Activated T-cell treated with anti-CD3 and anti-CD28 coated beads, Interleukin-2, amount 50 U/mL, for 1 hour (primary cell): Measurements from ENCODE around the gene PMCH.
"Not testable (repeated sequence)": the region's sequence is repeated elsewhere in the genome, so short reads cannot be mapped to it uniquely, and the experiment has no call there.

ENCODE experiments used
- DNase-seq: peaks from one replicate; pipeline ENCODE4 v3.0.0-alpha.2; 2020

The PMCH gene, protein sequence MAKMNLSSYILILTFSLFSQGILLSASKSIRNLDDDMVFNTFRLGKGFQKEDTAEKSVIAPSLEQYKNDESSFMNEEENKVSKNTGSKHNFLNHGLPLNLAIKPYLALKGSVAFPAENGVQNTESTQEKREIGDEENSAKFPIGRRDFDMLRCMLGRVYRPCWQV

GRCh38 chr12:102197789-102198188 lies at the start of gene PMCH:
Gene PMCH, minus strand, starts transcription at chr12:102197833. Its CDS starts 63 bp downstream, at chr12:102197770.
- no peak for DNase-seq

- not testable (repeated sequence) for DNase-seq
Observed at GRCh38 chr12:102240859-102241258, 43.2 kb upstream of the PMCH start.

DNA sequence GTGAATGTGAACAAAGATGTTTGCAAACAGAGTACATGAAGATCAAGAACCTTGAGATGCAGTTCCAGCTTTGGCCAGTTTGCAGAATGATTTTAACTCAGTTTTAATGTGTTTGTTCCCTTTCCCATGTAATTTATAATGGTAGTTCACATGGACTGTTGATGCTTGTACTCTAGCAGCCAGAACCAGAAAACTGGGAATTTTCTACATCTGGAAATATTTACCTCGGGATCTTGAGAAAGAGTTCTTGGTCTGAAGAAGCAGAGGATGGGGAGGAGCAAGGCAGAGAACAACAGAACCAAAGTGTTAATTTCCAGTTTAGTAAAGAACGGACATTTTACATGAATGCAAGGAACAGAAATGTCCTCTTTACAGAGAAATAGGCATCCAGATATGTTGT lies 37.0 kb upstream of the PMCH start:
- DNase-seq, result no peak

DNA sequence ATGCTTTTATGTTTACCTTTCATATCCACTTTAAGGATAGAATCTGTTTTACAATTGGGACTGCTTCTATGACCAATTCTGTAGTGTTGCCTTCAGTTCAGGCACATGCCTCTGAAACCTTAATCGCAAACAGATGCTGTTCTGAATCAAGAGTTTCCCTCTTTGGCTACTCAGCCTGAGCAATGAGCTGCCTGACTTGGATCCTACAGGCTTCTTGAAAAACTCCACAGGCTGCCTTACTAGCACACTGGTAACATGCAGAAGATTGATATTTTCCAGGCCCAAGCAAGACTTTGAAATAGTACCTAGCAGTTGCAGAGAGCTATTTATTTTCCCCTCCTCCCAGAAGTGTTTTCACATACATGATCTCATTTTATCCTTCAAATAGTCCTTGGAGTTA lies 34.8 kb upstream of the PMCH start:
- DNase-seq, result no peak

DNA sequence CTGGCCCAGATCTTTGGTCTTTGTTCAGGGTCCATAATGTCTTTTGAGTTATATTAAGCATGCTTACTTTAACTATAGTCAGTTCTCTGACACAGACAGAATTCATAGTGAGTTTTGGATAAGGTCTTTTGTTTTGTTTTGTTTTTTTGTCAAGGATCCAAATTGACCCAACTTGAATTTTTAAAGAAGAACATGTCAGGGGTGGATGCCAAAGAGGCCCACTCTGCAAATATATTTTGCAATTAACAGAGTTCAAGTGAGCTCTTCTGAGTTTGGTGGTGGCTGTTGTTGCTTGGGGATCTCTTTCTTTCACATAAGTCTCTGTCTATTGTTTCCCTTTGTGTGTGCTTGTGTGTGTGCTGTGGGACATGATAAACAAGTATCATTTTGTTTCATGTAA lies 34.4 kb upstream of the PMCH start:
- no peak for DNase-seq

GRCh38 chr12:102227954-102228353 lies 30.3 kb upstream of the PMCH start:
- no peak for DNase-seq

DNA sequence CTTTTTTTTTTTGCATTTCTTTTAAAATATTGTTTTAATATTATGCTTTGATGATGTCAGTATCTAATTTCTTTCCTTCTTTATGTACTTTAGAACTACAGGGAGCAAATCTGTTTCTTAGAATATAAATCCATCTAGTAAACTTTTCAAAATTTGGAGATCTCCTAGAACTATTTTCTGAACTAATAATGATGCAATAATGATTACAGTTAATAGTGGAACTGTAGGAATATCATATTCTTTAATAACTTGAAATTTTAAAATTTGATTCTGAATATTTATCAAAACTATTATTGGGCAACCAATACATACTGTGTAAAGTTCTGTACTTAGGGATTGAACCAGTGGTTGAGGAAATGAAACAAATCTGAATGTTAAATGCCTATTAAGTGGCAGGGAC lies 23.1 kb upstream of the PMCH start:
- DNase-seq, result no peak

DNA sequence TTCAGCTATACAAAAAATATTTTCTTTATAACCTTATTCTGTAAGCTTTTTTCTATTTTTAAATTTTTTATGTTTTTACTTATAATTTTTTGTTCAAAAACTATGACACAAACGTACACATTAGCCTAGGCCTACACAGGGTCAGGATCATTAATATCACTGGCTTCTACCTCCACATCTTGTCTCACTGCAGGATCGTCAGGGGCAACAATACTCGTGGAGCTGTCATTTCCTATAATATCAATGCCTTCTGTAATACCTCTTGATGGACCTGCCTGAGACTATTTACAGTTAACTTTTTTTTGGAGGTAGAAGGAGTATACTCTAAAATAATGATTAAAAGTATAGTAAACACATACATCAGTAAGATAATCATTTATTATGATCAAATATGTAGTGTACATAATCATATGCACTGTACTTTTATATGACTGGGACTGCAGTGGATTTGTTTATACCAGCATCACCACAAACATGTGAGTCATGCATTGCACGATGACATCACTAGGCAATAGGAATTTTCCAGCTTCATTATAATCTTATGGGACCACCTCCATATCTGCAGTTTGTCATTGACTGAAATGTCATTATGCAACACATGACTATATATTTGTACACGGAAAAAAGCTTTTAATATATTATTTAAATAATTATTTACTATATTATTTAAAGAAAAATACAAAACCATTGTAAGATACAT lies 18.5 kb upstream of the PMCH start:
- no peak for DNase-seq

DNA sequence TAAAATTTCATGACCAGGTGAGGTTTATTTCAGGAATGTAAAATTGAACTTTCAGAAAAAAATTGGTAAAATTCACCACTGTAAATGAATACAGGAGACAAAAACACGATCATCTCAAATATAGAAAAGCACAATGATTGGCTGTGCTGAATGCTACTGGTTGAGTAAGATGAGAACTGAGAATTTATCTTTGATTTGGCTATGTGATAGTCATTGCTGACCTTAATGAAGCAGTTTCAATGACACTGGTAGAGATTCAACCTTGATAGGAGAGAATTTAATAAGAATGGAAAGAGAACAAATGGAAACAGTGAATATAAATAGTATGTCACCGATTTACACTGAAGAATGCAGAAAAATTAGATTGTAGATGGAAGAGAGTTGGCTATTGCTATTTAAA lies 6.4 kb upstream of the PMCH start:
- no peak for DNase-seq

- DNase-seq, result no peak
Observed at GRCh38 chr12:102202556-102202955, 4.9 kb upstream of the PMCH start.

DNA sequence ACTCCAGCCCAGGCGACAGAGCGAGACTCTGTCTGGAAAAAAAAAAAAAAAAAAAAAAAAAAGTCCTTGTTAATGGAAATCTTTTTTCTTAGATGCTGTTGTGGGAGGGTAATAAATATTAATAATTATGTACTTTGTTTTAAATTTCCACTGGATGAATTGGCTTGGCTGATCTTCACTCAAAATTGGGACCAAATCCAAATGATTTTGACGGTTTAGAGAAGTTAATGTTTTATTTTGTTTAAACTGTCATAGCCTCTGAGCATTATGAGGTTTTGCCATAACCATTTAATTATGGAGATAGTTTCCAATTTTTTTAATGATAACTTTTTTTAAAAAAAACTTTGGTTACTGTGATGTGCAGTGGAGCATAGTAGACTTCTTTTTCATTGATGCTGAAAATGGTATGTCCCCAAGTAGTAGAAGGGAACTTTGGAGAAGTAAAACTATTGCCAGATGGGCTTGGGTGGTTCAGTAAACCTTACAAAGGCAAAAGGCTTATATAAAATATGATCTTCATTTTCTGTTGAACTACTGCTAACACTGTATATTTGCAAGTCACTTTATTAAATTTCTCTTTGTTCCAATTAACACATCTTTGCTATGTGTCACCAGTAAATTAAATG lies 3.9 kb upstream of the PMCH start:
- no peak for DNase-seq

GRCh38 chr12:102195826-102196225 lies 1.8 kb downstream of the PMCH start:
- no peak for DNase-seq

GRCh38 chr12:102182635-102183034 lies 15.0 kb downstream of the PMCH start:
- no peak for DNase-seq

GRCh38 chr12:102174761-102175160 lies 22.9 kb downstream of the PMCH start:
- no peak for DNase-seq

GRCh38 chr12:102174117-102174516 lies 23.5 kb downstream of the PMCH start:
- DNase-seq, result no peak

- DNase-seq, result no peak
Observed at GRCh38 chr12:102172436-102172835, 25.2 kb downstream of the PMCH start.

- DNase-seq, result no peak
Observed at GRCh38 chr12:102171951-102172350, 25.7 kb downstream of the PMCH start.

DNA sequence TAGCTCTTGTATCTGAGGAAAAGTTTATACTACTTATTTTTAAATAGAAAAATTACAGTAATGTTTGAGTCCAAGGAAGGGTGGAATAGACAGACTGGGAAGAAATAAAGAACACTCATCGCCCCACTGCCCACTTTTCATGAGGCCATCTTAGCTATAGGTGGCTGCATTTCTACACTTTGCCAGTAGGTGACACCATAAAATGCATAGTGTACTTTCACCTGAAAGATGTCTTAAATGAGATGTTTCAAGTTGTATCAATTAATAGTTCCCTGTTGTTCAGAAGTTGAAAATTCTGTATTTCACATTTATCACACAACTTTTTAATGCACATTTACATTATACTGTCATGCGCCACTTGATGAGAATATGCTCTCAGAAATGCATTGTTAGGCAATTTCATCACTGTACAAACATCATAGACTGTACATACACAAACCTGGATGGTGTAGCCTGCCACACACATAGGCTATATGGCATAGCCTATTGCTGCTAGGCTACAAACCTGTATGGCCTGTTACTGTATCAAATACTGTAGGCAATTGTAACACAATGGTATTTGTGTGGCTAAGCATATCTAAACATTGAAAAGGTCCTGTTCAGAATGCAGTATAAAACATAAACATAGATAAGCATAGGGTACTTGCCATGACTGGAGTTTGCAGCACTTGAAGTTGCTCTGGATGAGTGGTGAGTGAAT lies 27.6 kb downstream of the PMCH start:
- no peak for DNase-seq

DNA sequence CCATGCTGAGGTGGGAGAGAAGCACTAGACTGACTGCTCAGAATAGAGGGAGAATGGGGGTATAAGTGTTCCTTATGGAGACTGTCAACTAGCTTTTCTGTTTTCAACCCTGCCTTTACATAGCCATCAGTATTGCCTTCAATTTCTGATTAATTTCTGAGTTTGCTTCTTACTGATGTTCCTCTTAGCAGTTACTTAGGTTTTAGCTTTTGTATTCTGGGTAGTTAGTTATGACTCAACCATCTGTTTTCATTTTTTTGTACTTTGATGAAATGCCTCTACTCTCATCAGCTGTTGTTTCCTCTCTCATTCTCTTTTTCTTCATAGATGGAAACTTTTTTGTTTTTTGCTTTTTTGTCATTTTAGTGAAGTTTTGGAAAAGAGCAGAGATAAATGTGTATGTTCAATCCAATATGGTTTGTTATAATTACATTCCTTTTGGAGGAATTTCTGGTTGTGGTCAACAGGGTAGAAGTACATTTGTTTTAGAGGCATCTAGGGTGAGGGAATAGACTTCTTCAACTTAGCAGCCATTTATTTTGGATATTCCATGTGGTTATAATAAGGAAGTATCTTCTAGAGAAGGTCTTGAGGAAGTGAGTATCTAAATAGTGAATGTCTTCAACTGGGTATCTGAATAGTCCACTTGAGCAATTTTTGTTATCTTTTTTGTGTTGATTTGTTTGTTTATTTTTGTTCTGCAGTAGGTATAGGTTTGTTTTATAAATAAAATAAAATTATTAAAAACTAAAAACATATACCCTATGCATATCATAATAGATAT lies 29.6 kb downstream of the PMCH start:
- no peak for DNase-seq

- DNase-seq, result no peak
Observed at GRCh38 chr12:102163383-102163782, 34.2 kb downstream of the PMCH start.

- not testable (repeated sequence) for DNase-seq
Observed at GRCh38 chr12:102155206-102155605, 42.4 kb downstream of the PMCH start.

GRCh38 chr12:102147062-102147587 lies 50.5 kb downstream of the PMCH start:
- not testable (repeated sequence) for DNase-seq
